ENCODE data around the gene DENND2D.
A peak's percentile ranks its signal among the peaks of the same experiment; 100 is the strongest.

DENND2D gene

GRCh38 chr1:111139956-111140679, 60.3 kb downstream of the DENND2D start, which contains the start of the genes CEPT1 and DRAM2 (continued):
- TF ChIP-seq ZNF792 (tag by site-specific recombination; IDR thresholded peaks at IDR 0.05) (peak; percentile 66; the same call in 1 of the 2 replicates), ZBTB7A (tag by site-specific recombination; IDR thresholded peaks at IDR 0.05; ENCODE audit: low read depth) (0 out of 2 replicates have a peak, but pooled peaks have one; percentile 57), ZNF837 (tag by site-specific recombination; IDR thresholded peaks at IDR 0.05) (no peak), ZNF174 (tag by site-specific recombination; IDR thresholded peaks at IDR 0.05) (no peak), ZNF785 (tag by site-specific recombination; IDR thresholded peaks at IDR 0.05) (no peak), REPIN1 (tag by site-specific recombination; IDR thresholded peaks at IDR 0.05; ENCODE audit: low read depth) (no peak), ZNF155 (tag by site-specific recombination; IDR thresholded peaks at IDR 0.05) (no peak), ZNF701 (tag by site-specific recombination; IDR thresholded peaks at IDR 0.05) (no peak), ZSCAN23 (tag by site-specific recombination; IDR thresholded peaks at IDR 0.05) (no peak), ZNF571 (tag by site-specific recombination; IDR thresholded peaks at IDR 0.05) (no peak), ZNF311 (tag by site-specific recombination; IDR thresholded peaks at IDR 0.05; ENCODE audit: borderline replicate concordance) (no peak), ZNF433 (tag by site-specific recombination; IDR thresholded peaks at IDR 0.05; ENCODE audit: low read depth) (no peak), ZNF501 (tag by site-specific recombination; IDR thresholded peaks at IDR 0.05) (peak; percentile 81), ZNF239 (tag by site-specific recombination; IDR thresholded peaks at IDR 0.05) (no peak), ZNF148 (tag by site-specific recombination; IDR thresholded peaks at IDR 0.05; ENCODE audit: borderline replicate concordance) (no peak), ZNF157 (tag by site-specific recombination; IDR thresholded peaks at IDR 0.05) (no peak), ZNF76 (tag by site-specific recombination; IDR thresholded peaks at IDR 0.05; ENCODE audit: borderline replicate concordance, low read depth) (peak; percentile 92), ZNF830 (tag by site-specific recombination; IDR thresholded peaks at IDR 0.05; ENCODE audit: low read depth) (no peak), ZNF544 (tag by site-specific recombination; IDR thresholded peaks at IDR 0.05) (no peak), WT1 (tag by site-specific recombination; IDR thresholded peaks at IDR 0.05) (no peak), ZNF146 (tag by site-specific recombination; IDR thresholded peaks at IDR 0.05) (no peak), ZNF18 (tag by site-specific recombination; IDR thresholded peaks at IDR 0.05) (no peak)
- TF ChIP-seq, protein P1, sequence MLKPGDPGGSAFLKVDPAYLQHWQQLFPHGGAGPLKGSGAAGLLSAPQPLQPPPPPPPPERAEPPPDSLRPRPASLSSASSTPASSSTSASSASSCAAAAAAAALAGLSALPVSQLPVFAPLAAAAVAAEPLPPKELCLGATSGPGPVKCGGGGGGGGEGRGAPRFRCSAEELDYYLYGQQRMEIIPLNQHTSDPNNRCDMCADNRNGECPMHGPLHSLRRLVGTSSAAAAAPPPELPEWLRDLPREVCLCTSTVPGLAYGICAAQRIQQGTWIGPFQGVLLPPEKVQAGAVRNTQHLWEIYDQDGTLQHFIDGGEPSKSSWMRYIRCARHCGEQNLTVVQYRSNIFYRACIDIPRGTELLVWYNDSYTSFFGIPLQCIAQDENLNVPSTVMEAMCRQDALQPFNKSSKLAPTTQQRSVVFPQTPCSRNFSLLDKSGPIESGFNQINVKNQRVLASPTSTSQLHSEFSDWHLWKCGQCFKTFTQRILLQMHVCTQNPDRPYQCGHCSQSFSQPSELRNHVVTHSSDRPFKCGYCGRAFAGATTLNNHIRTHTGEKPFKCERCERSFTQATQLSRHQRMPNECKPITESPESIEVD (tag by site-specific recombination; IDR thresholded peaks at IDR 0.05) = no peak
- TF ChIP-seq, protein P2, sequence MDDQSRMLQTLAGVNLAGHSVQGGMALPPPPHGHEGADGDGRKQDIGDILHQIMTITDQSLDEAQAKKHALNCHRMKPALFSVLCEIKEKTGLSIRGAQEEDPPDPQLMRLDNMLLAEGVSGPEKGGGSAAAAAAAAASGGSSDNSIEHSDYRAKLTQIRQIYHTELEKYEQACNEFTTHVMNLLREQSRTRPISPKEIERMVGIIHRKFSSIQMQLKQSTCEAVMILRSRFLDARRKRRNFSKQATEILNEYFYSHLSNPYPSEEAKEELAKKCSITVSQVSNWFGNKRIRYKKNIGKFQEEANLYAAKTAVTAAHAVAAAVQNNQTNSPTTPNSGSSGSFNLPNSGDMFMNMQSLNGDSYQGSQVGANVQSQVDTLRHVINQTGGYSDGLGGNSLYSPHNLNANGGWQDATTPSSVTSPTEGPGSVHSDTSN (CRISPR knock-in tag; IDR thresholded peaks at IDR 0.05) = 0 out of 2 replicates have a peak, but pooled peaks have one; percentile 45
- TF ChIP-seq, protein P3, sequence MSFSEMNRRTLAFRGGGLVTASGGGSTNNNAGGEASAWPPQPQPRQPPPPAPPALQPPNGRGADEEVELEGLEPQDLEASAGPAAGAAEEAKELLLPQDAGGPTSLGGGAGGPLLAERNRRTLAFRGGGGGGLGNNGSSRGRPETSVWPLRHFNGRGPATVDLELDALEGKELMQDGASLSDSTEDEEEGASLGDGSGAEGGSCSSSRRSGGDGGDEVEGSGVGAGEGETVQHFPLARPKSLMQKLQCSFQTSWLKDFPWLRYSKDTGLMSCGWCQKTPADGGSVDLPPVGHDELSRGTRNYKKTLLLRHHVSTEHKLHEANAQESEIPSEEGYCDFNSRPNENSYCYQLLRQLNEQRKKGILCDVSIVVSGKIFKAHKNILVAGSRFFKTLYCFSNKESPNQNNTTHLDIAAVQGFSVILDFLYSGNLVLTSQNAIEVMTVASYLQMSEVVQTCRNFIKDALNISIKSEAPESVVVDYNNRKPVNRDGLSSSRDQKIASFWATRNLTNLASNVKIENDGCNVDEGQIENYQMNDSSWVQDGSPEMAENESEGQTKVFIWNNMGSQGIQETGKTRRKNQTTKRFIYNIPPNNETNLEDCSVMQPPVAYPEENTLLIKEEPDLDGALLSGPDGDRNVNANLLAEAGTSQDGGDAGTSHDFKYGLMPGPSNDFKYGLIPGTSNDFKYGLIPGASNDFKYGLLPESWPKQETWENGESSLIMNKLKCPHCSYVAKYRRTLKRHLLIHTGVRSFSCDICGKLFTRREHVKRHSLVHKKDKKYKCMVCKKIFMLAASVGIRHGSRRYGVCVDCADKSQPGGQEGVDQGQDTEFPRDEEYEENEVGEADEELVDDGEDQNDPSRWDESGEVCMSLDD (tag by site-specific recombination; IDR thresholded peaks at IDR 0.05) = peak; percentile 84; the same call in 1 of the 2 replicates
- TF ChIP-seq, protein P4, sequence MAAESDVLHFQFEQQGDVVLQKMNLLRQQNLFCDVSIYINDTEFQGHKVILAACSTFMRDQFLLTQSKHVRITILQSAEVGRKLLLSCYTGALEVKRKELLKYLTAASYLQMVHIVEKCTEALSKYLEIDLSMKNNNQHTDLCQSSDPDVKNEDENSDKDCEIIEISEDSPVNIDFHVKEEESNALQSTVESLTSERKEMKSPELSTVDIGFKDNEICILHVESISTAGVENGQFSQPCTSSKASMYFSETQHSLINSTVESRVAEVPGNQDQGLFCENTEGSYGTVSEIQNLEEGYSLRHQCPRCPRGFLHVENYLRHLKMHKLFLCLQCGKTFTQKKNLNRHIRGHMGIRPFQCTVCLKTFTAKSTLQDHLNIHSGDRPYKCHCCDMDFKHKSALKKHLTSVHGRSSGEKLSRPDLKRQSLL (tag by site-specific recombination; IDR thresholded peaks at IDR 0.05) = no peak
